ENCODE data around the gene DNMT3A. TPM values are rescaled to one million over a fixed set of nuclear protein-coding genes. Genes with fewer than 3 reads are reported as not detected.

Gene DNMT3A
- total and polyA plus RNA-seq, 2 of the 8 experiments (the other 6 are each of a cell fraction or from before 2014, with no cell fraction given), result 33.6 to 178 TPM

DNA sequence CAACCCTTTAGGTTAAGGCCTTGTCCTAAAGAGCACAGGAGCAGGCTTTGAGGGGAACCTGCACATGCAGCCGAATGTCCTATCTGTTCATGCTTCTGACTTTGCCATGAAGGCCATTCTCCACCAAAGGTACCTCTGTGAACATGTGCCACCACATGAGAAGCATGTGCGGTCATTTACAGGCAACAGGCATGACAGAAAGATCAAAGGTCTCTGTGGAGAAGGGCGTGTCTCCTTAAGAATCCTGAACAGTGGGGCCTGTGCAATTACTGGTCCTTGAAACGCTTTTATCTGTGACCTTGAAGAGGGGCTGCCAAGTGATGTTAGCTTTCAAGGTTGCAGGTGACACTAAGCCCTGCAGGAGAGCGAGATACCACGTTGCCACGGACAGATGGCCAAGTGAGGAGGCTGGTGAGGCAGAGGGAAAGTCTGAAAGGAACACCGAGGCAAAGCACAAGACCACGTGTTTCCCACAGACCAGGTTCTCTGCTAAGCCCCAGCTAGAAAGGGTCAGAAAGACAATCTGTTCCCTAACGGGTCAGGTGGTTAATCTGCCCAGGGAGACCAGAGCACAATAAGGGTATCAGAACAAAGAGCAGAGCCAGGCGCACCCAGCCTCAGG is 153.9 kb downstream of the DNMT3A start (continued):
- TF ChIP-seq, protein P1, sequence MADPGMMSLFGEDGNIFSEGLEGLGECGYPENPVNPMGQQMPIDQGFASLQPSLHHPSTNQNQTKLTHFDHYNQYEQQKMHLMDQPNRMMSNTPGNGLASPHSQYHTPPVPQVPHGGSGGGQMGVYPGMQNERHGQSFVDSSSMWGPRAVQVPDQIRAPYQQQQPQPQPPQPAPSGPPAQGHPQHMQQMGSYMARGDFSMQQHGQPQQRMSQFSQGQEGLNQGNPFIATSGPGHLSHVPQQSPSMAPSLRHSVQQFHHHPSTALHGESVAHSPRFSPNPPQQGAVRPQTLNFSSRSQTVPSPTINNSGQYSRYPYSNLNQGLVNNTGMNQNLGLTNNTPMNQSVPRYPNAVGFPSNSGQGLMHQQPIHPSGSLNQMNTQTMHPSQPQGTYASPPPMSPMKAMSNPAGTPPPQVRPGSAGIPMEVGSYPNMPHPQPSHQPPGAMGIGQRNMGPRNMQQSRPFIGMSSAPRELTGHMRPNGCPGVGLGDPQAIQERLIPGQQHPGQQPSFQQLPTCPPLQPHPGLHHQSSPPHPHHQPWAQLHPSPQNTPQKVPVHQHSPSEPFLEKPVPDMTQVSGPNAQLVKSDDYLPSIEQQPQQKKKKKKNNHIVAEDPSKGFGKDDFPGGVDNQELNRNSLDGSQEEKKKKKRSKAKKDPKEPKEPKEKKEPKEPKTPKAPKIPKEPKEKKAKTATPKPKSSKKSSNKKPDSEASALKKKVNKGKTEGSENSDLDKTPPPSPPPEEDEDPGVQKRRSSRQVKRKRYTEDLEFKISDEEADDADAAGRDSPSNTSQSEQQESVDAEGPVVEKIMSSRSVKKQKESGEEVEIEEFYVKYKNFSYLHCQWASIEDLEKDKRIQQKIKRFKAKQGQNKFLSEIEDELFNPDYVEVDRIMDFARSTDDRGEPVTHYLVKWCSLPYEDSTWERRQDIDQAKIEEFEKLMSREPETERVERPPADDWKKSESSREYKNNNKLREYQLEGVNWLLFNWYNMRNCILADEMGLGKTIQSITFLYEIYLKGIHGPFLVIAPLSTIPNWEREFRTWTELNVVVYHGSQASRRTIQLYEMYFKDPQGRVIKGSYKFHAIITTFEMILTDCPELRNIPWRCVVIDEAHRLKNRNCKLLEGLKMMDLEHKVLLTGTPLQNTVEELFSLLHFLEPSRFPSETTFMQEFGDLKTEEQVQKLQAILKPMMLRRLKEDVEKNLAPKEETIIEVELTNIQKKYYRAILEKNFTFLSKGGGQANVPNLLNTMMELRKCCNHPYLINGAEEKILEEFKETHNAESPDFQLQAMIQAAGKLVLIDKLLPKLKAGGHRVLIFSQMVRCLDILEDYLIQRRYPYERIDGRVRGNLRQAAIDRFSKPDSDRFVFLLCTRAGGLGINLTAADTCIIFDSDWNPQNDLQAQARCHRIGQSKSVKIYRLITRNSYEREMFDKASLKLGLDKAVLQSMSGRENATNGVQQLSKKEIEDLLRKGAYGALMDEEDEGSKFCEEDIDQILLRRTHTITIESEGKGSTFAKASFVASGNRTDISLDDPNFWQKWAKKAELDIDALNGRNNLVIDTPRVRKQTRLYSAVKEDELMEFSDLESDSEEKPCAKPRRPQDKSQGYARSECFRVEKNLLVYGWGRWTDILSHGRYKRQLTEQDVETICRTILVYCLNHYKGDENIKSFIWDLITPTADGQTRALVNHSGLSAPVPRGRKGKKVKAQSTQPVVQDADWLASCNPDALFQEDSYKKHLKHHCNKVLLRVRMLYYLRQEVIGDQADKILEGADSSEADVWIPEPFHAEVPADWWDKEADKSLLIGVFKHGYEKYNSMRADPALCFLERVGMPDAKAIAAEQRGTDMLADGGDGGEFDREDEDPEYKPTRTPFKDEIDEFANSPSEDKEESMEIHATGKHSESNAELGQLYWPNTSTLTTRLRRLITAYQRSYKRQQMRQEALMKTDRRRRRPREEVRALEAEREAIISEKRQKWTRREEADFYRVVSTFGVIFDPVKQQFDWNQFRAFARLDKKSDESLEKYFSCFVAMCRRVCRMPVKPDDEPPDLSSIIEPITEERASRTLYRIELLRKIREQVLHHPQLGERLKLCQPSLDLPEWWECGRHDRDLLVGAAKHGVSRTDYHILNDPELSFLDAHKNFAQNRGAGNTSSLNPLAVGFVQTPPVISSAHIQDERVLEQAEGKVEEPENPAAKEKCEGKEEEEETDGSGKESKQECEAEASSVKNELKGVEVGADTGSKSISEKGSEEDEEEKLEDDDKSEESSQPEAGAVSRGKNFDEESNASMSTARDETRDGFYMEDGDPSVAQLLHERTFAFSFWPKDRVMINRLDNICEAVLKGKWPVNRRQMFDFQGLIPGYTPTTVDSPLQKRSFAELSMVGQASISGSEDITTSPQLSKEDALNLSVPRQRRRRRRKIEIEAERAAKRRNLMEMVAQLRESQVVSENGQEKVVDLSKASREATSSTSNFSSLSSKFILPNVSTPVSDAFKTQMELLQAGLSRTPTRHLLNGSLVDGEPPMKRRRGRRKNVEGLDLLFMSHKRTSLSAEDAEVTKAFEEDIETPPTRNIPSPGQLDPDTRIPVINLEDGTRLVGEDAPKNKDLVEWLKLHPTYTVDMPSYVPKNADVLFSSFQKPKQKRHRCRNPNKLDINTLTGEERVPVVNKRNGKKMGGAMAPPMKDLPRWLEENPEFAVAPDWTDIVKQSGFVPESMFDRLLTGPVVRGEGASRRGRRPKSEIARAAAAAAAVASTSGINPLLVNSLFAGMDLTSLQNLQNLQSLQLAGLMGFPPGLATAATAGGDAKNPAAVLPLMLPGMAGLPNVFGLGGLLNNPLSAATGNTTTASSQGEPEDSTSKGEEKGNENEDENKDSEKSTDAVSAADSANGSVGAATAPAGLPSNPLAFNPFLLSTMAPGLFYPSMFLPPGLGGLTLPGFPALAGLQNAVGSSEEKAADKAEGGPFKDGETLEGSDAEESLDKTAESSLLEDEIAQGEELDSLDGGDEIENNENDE (IDR thresholded peaks at IDR 0.05; ENCODE audit: insufficient replicate concordance, low read length), result no peak
- TF ChIP-seq CBX8 (IDR thresholded peaks at IDR 0.05; ENCODE audit: borderline replicate concordance, low read depth, low read length), result no peak
- TF ChIP-seq BACH1 (IDR thresholded peaks at IDR 0.05; ENCODE audit: low read length), result no peak
- no peak for TF ChIP-seq GTF2F1 (IDR thresholded peaks at IDR 0.05; ENCODE audit: borderline replicate concordance, low read depth, low read length)
- no peak for TF ChIP-seq JUN (IDR thresholded peaks at IDR 0.05; ENCODE audit: low read depth, low read length)
- TF ChIP-seq, protein P2, sequence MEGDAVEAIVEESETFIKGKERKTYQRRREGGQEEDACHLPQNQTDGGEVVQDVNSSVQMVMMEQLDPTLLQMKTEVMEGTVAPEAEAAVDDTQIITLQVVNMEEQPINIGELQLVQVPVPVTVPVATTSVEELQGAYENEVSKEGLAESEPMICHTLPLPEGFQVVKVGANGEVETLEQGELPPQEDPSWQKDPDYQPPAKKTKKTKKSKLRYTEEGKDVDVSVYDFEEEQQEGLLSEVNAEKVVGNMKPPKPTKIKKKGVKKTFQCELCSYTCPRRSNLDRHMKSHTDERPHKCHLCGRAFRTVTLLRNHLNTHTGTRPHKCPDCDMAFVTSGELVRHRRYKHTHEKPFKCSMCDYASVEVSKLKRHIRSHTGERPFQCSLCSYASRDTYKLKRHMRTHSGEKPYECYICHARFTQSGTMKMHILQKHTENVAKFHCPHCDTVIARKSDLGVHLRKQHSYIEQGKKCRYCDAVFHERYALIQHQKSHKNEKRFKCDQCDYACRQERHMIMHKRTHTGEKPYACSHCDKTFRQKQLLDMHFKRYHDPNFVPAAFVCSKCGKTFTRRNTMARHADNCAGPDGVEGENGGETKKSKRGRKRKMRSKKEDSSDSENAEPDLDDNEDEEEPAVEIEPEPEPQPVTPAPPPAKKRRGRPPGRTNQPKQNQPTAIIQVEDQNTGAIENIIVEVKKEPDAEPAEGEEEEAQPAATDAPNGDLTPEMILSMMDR (IDR thresholded peaks at IDR 0.05; ENCODE audit: control extremely low read depth in 1 of 3, insufficient read depth in 1 of 3, low read depth in 1 of 3, low read length in 3 of 3), result no peak
- TF ChIP-seq SAP30 (IDR thresholded peaks at IDR 0.05; ENCODE audit: insufficient read depth, insufficient replicate concordance, low read length), result no peak
